K562 (cell line): ENCODE data around the gene IL36RN. TPM values are rescaled to one million over a fixed set of nuclear protein-coding genes. Genes with fewer than 3 reads are reported as not detected.

Source experiments
- ATAC-seq: fragments of 200-7000 bp; cut with Tn5 transposase; 3 replicates; pipeline ENCODE4 v1.9.1; 2020; ENCODE audit warnings: moderate library complexity
- BruUV-seq: library from RNA; stranded (reverse); fragments of 400-500 nt; replicated peaks from 2 replicates; lab custom pipeline; 2021; lab: Mats Ljungman, UMichigan
- CTCF ChIA-PET: fragments of 300-600 bp; formaldehyde crosslinking; extraction: SDS; loops from one replicate; lab custom pipeline; 2021; ENCODE audit warnings: low intra/inter-chr PET ratio; lab: Yijun Ruan, JAX
- POLR2A ChIA-PET: fragments of 300-600, 350-650 bp; sonication (Branson Sonifier 250); formaldehyde crosslinking; extraction: SDS; loops from one replicate; lab custom pipeline; 2021; ENCODE audit warnings: antibody characterized with exemption, inconsistent platforms; lab: Yijun Ruan, JAX
- DNase-seq, 4 experiments: peaks; one replicate each; pipeline versions ENCODE4 v3.0.0 to v3.0.0-alpha.2; 2011 to 2018; ENCODE audit warnings: low spot score in 3 of 4, mixed read lengths in 3 of 4; ENCODE audit errors: extremely low read depth in 1 of 4
- FAIRE-seq: peaks from 2 replicates; lab custom pipeline; 2011; peaks lifted over from hg19 to GRCh38; lab: Jason Lieb, UNC
- H2AFZ ChIP-seq: 2 replicates; pipeline ENCODE4 v1.6.0; 2011; ENCODE audit warnings: low read depth, low read length, control low read depth, inconsistent platforms
- H3K27ac ChIP-seq: fragments of 200-600 bp; 3 replicates; pipeline ENCODE4 v1.8.0; 2011; ENCODE audit warnings: low read depth, mild to moderate bottlenecking, control low read depth, inconsistent platforms, low read length, moderate library complexity, mixed read lengths; ENCODE audit errors: extremely low read depth
- H3K27me3 ChIP-seq, 2 experiments: fragments of 300-600 bp in 1 of 2; 2 replicates in 1 of 2; 3 replicates in 1 of 2; pipeline versions ENCODE4 v1.6.0 to v1.8.0; 2011; ENCODE audit warnings: inconsistent platforms in 2 of 2, low read length in 2 of 2, mild to moderate bottlenecking in 1 of 2, mixed read lengths in 1 of 2, moderate library complexity in 1 of 2; ENCODE audit not compliant: control insufficient read depth in 2 of 2, insufficient read depth in 2 of 2
- H3K36me3 ChIP-seq: fragments of 300-600 bp; 3 replicates; pipeline ENCODE4 v1.8.0; 2011; ENCODE audit warnings: mild to moderate bottlenecking, low read length, inconsistent platforms; ENCODE audit not compliant: control insufficient read depth, insufficient read depth
- H3K4me1 ChIP-seq, 2 experiments: fragments of 200-600 bp in 1 of 2; replicated peaks in 1 of 2; 2 replicates in 1 of 2; 3 replicates in 1 of 2; pipeline versions ENCODE4 v1.5.1 to v1.8.0; 2011; ENCODE audit warnings: inconsistent platforms in 2 of 2, low read length in 2 of 2, mild to moderate bottlenecking in 1 of 2, mixed read lengths in 1 of 2, moderate library complexity in 1 of 2; ENCODE audit not compliant: control insufficient read depth in 2 of 2, insufficient read depth in 2 of 2
- H3K4me2 ChIP-seq: 2 replicates; pipeline ENCODE4 v1.6.1; 2011; ENCODE audit warnings: low read length, control low read depth, inconsistent platforms, mixed read lengths; ENCODE audit not compliant: insufficient read depth
- H3K4me3 ChIP-seq: fragments of 200-600 bp; sonication (generic), shearing (Covaris generic); 2 replicates; pipeline ENCODE4 v1.5.1; 2016; ENCODE audit warnings: control low read depth, inconsistent platforms
- H3K79me2 ChIP-seq: fragments of 200-600 bp; 3 replicates; pipeline ENCODE4 v1.8.0; 2011; ENCODE audit warnings: low read length, inconsistent platforms; ENCODE audit not compliant: control insufficient read depth, insufficient read depth
- H3K9ac ChIP-seq, 2 experiments: 2 replicates each; pipeline versions ENCODE4 v1.6.0 to v1.6.1; 2011; ENCODE audit warnings: low read depth in 2 of 2, low read length in 2 of 2, control low read depth in 1 of 2, inconsistent platforms in 1 of 2, mild to moderate bottlenecking in 1 of 2, mixed read lengths in 1 of 2; ENCODE audit not compliant: insufficient read depth in 1 of 2
- H3K9me1 ChIP-seq: one replicate; pipeline ENCODE4 v1.6.0; 2011; ENCODE audit warnings: inconsistent platforms, mild to moderate bottlenecking, low read length, moderate library complexity; ENCODE audit not compliant: control insufficient read depth, insufficient read depth
- H3K9me3 ChIP-seq: replicated peaks from 2 replicates; pipeline ENCODE4 v1.5.1; 2011; ENCODE audit warnings: low read depth, low read length, inconsistent platforms; ENCODE audit not compliant: control insufficient read depth, insufficient read depth
- H4K20me1 ChIP-seq: replicated peaks from 2 replicates; pipeline ENCODE4 v1.6.1; 2011; ENCODE audit warnings: low read length, inconsistent platforms, mixed read lengths; ENCODE audit not compliant: control insufficient read depth, insufficient read depth
- BACH1 ChIP-seq: fragments of 200-800 bp; sonication (Bioruptor generic); IDR thresholded peaks from 2 replicates; pipeline ENCODE4 v1.6.1; 2016; ENCODE audit warnings: missing genetic modification characterization, missing compliant biosample characterization
- ESRRA ChIP-seq: fragments of 450-650 bp; IDR thresholded peaks from 2 replicates; pipeline ENCODE4 v1.6.1; 2014; ENCODE audit warnings: low read depth, mild to moderate bottlenecking, moderate library complexity, borderline replicate concordance
- EZH2 ChIP-seq: IDR thresholded peaks from 2 replicates; pipeline ENCODE4 v1.6.1; 2012; ENCODE audit warnings: low read depth, mild to moderate bottlenecking, inconsistent platforms, low read length, borderline replicate concordance
- HIVEP1 ChIP-seq: fragments of 250-450 bp; sonication (Bioruptor Pico); IDR thresholded peaks from 2 replicates; pipeline ENCODE4 v1.4.0; 2020; ENCODE audit warnings: mild to moderate bottlenecking
- HMGN3 ChIP-seq: IDR thresholded peaks from 2 replicates; pipeline ENCODE4 v1.6.1; 2011; ENCODE audit warnings: borderline replicate concordance, low read depth, mild to moderate bottlenecking, mixed read lengths, low read length; ENCODE audit not compliant: insufficient read length; ENCODE audit errors: extremely low read depth
- HNRNPL ChIP-seq: fragments of 200-400 bp; formaldehyde crosslinking; IDR thresholded peaks from 2 replicates; pipeline ENCODE4 v1.6.1; 2017; ENCODE audit warnings: low read depth, mild to moderate bottlenecking, low read length
- IRF2 ChIP-seq: sonication (generic); formaldehyde crosslinking; IDR thresholded peaks from 2 replicates; pipeline ENCODE4 v1.8.1; 2022; ENCODE audit warnings: mild to moderate bottlenecking, missing genetic modification reagents
- JUN ChIP-seq, 2 experiments: sonication (generic) in 1 of 2; formaldehyde crosslinking in 1 of 2; IDR thresholded peaks; 2 replicates each; pipeline versions ENCODE4 v1.6.1 to v1.8.0; 2012 to 2022; ENCODE audit warnings: borderline replicate concordance in 2 of 2, mild to moderate bottlenecking in 2 of 2, improper control_type of control experiment in 1 of 2, low read depth in 1 of 2, low read length in 1 of 2, missing genetic modification reagents in 1 of 2
- MBD2 ChIP-seq: sonication (generic); IDR thresholded peaks from 2 replicates; pipeline ENCODE4 v1.6.1; 2016; ENCODE audit warnings: low read depth, borderline replicate concordance
- NELFE ChIP-seq: IDR thresholded peaks from 2 replicates; pipeline ENCODE4 v1.6.1; 2011; ENCODE audit warnings: mild to moderate bottlenecking; ENCODE audit not compliant: insufficient read depth, insufficient read length
- NR1H2 ChIP-seq: sonication (generic); formaldehyde crosslinking; IDR thresholded peaks from 2 replicates; pipeline ENCODE4 v1.4.0; 2020; ENCODE audit warnings: mild to moderate bottlenecking, missing genetic modification reagents
- PTTG1 ChIP-seq: fragments of 450-650 bp; IDR thresholded peaks from 2 replicates; pipeline ENCODE4 v1.6.1; 2016; ENCODE audit warnings: low read depth, mild to moderate bottlenecking, missing genetic modification characterization, missing compliant biosample characterization
- TGIF2 ChIP-seq: sonication (generic); formaldehyde crosslinking; IDR thresholded peaks from 2 replicates; pipeline ENCODE4 v1.8.1; 2022; ENCODE audit warnings: mild to moderate bottlenecking, missing genetic modification reagents, moderate library complexity
- ZNF77 ChIP-seq: fragments of 250-450 bp; sonication (Bioruptor Pico); IDR thresholded peaks from 2 replicates; pipeline ENCODE4 v1.5.0; 2020
- WGBS: fragments of 100-300 bp; shearing (Covaris generic); methylation state at CpG from one replicate; pipeline ENCODE4 v1.1.6; 2016; ENCODE audit warnings: low coverage, mixed read lengths; ENCODE audit not compliant: insufficient coverage; ENCODE audit errors: missing lambda C conversion rate; 5-methylcytosine and 5-hydroxymethylcytosine counted together
- in situ Hi-C: fragments of 300-500 bp; cut with MboI; formaldehyde crosslinking; loops from 4 replicates; pipeline ENCODE4 v1.15.0; 2018; ENCODE audit warnings: inconsistent platforms, mixed read lengths
- intact Hi-C: fragments of 100-400 bp; cut with micrococcal nuclease; formaldehyde crosslinking; loops from 2 replicates; pipeline ENCODE4 v1.14.2; 2022
- polyA plus RNA-seq, 8 experiments: library from polyadenylated mRNA; depleted of rRNA in 4 of 8; stranded (reverse) in 5 of 8; unstranded in 3 of 8; fragments of >200 nt; fragmentation: Nextera tagmentation in 2 of 8; fragmentation: Illumina TruSeq in 1 of 8; extraction: Ambion mirVana in 2 of 8; extraction: Trizol in 1 of 8; gene quantifications; 2 replicates each; pipeline versions ENCODE4 v1.2.1 to v1.2.3, GENCODE V29; 2011 to 2014; ENCODE audit warnings: inconsistent platforms in 1 of 8, missing spikeins in 1 of 8
- total RNA-seq, 7 experiments: library from RNA; depleted of rRNA in 6 of 7; stranded (reverse); fragments of >200 nt in 6 of 7; fragmentation: Illumina TruSeq in 2 of 7; extraction: Trizol in 2 of 7; gene quantifications; 2 replicates each; pipeline versions ENCODE4 v1.2.1 to v1.2.3, GENCODE V29; 2011 to 2021; ENCODE audit warnings: low replicate concordance in 1 of 7

The IL36RN gene
- total and polyA plus RNA-seq, 9 of the 15 experiments (the other 6 are each of a cell fraction or from before 2014, with no cell fraction given) = not detected

DNA sequence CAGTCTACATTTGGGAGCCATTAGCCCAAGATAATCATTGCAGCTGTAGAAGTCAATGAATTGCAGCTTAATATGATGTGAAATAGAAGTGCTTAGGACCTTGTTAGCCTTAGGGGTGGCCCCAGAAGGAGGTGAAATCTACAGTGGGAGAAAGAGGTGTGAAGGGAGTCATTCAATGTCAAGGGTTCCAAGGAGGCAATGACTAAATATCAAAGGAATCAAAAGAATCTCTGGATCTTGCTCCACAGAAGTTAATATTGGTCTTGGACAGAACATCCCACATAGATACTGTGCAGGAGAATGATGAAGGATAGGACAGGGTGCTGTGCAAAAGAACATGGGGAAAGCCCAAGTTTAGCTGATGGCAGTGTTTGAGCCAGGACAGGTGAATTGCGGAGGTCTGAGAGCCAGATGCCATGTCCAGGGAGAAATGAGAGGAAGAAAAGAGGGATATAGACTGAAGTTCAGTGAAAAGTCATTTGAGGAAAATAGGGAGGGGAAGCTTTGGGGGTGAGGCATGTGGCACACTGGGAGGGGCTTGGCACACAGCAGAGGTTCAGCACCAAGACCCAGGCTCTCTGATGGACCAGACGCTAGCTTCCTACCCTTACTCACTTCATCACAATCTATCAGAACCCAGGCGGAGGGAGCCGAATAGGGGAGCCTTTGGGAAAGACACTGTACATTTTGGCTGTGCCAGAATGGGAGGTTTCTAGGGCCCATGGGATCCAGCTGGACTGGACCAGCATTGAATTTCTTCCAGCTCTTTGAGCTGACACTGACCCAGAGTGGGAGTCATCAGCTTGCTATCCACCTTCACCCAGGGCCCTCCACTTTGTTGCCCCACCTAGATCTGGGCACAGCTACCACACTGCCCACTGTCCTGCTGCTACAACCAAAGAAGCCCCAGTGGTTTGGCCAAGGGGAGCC lies 10.9 kb downstream of the IL36RN start:
- POLR2A ChIA-PET = interaction anchor here (0.5 to 0.9 kb wide), 2 partner anchors 10 to 652 kb away, joined by 3 read pairs; no protein-coding TSS in a partner anchor
- no TSS peak for BruUV-seq
- H3K79me2 ChIP-seq = no peaks in the 10 kb centered on the region
- no peaks in the 10 kb centered on the region for H3K9me3 ChIP-seq
- no peak for TF ChIP-seq NELFE
- TF ChIP-seq, all 486 proteins: peak for 0
- DNase-seq (no peak), FAIRE-seq (no peak), ATAC-seq (no peak)
- Histone ChIP-seq H3K36me3 (no peaks in the 10 kb centered on the region), H3K9ac (no peak overlapping the region), H3K27ac (no peak overlapping the region), H4K20me1 (no peaks in the 10 kb centered on the region), H3K4me2 (no peak overlapping the region), H3K4me3 (no peak overlapping the region), H3K9me1 (no peaks in the 10 kb centered on the region), H2AFZ (no peak overlapping the region), H3K27me3 (peaks cover 0 to 32% of the 10 kb centered on the region in 2 experiments; a peak in 2 of 5 replicates), H3K4me1 (no peaks in the 10 kb centered on the region)
- intact Hi-C loops (no loop called here), in situ Hi-C loops (no loop called here)
- CTCF ChIA-PET = no interaction called here
- WGBS = 0% methylated on average over 4 of the region's 4 CpGs

DNA sequence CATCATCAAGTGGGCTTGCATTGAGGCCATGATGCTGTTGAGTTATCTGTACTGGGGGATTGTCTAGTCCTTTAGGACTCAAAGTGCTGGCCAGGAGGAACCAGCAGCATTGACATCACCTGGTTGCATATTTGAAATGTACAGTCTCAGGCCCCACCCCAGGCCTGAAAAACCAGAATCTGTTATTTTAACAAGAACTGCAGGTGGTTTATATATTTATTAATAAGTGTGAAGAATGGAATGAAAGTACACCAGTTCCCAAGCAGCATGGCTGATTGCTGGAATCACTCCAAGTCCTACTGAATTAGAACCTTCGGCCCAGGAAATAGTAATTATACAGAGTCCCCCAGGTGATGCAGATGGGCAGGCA lies 11.6 kb downstream of the IL36RN start:
- Histone ChIP-seq H3K9ac (no peak overlapping the region), H3K79me2 (no peaks in the 10 kb centered on the region), H2AFZ (no peak overlapping the region), H3K4me1 (no peaks in the 10 kb centered on the region), H3K4me3 (no peak overlapping the region), H4K20me1 (no peaks in the 10 kb centered on the region), H3K27me3 (peaks cover 4 to 34% of the 10 kb centered on the region in 2 experiments; a peak in 3 of 5 replicates), H3K9me3 (no peaks in the 10 kb centered on the region), H3K27ac (no peak overlapping the region), H3K36me3 (no peaks in the 10 kb centered on the region), H3K4me2 (no peak overlapping the region), H3K9me1 (no peaks in the 10 kb centered on the region)
- WGBS = 10% methylated on average over 1 of the region's 1 CpG
- intact Hi-C loops (no loop called here), in situ Hi-C loops (no loop called here)
- no peak for TF ChIP-seq EZH2
- TF ChIP-seq IRF2 = no peak
- TF ChIP-seq TGIF2 = no peak
- TF ChIP-seq BACH1 (tag) = no peak
- TF ChIP-seq HNRNPL = no peak
- TF ChIP-seq NR1H2 (CRISPR knock-in tag) = no peak
- TF ChIP-seq ESRRA = no peak
- no peak for TF ChIP-seq JUN (IDR thresholded peaks at IDR 0.05; ENCODE audit: borderline replicate concordance, low read depth, low read length)
- no peak for TF ChIP-seq JUN (CRISPR knock-in tag; IDR thresholded peaks at IDR 0.05; ENCODE audit: borderline replicate concordance)
- no peak for TF ChIP-seq HIVEP1
- TF ChIP-seq MBD2 = no peak
- TF ChIP-seq PTTG1 (tag) = no peak
- TF ChIP-seq ZNF77 (CRISPR knock-in tag) = no peak
- TF ChIP-seq HMGN3 = no peak
- POLR2A ChIA-PET = interaction anchor here (0.9 kb wide), 1 partner anchor 11 kb away, joined by 3 read pairs; no protein-coding TSS in a partner anchor
- FAIRE-seq (no peak), DNase-seq (no peak), ATAC-seq (no peak)
- CTCF ChIA-PET = no interaction called here
- BruUV-seq = no TSS peak
